ENCODE results near the gene SP140L. TPM values are rescaled to one million over a fixed set of nuclear protein-coding genes. Genes with fewer than 3 reads are reported as not detected.
"Not testable (repeated sequence)": the region's sequence is repeated elsewhere in the genome, so short reads cannot be mapped to it uniquely, and the experiment has no call there.

The SP140L gene
- total and polyA plus RNA-seq, 3 experiments from 2014 or later = 30.1 to 32.5 (median 31.4) TPM

GRCh38 chr2:230341936-230342528 lies 15.0 kb downstream of the SP140L start:
- H3K4me3 ChIP-seq (ENCODE audit: low read length); H3K27me3 Mint-ChIP-seq; H3K9me3 ChIP-seq (ENCODE audit: low read length); H3K27me3 ChIP-seq (ENCODE audit: insufficient read depth, low read length, poor library complexity, severe bottlenecking); H3K27ac ChIP-seq (ENCODE audit: low read depth, low read length); H3K36me3 ChIP-seq (ENCODE audit: insufficient read depth, low read length); H3K4me1 ChIP-seq (ENCODE audit: insufficient read depth, low read length); CTCF ChIA-PET: not testable (repeated sequence)
- Mint-ChIP-seq H3K27ac (peak overlapping the region in 3 of 8 donors; percentile 29 to 90 (median 30)), H3K36me3 (peaks cover 39 to 54% (median 49%) of the 10 kb centered on the region in 3 donors), H3K4me3 (peak overlapping the region in 4 of 7 donors; percentile 12 to 32 (median 22)), H3K9me3 (peaks cover 16 to 34% (median 33%) of the 10 kb centered on the region in 5 donors), H3K4me1 (peaks cover 42 to 52% (median 49%) of the 10 kb centered on the region in 3 donors)
- DNase-seq = peak in 1 of 5 donors; percentile 67
- POLR2A ChIA-PET = interaction anchor here (0.6 kb wide), 1 partner anchor 114 kb away, joined by 3 read pairs; no protein-coding TSS in a partner anchor

GRCh38 chr2:230343041-230343624 lies 16.1 kb downstream of the SP140L start:
- H3K27me3 ChIP-seq (ENCODE audit: insufficient read depth, low read length, poor library complexity, severe bottlenecking); DNase-seq; CTCF ChIA-PET; POLR2A ChIA-PET; H3K27ac ChIP-seq (ENCODE audit: low read depth, low read length); H3K9me3 ChIP-seq (ENCODE audit: low read length); H3K27me3 Mint-ChIP-seq; H3K36me3 ChIP-seq (ENCODE audit: insufficient read depth, low read length); H3K4me3 ChIP-seq (ENCODE audit: low read length): not testable (repeated sequence)
- H3K4me1 ChIP-seq (ENCODE audit: insufficient read depth, low read length) = peaks cover 18% of the 10 kb centered on the region
- Mint-ChIP-seq H3K4me3 (peak overlapping the region in 2 of 7 donors; percentile 7 to 10), H3K36me3 (peaks cover 40 to 55% (median 55%) of the 10 kb centered on the region in 3 donors), H3K27ac (peak overlapping the region in 2 of 8 donors; percentile 47 to 90), H3K4me1 (peaks cover 49 to 60% (median 58%) of the 10 kb centered on the region in 3 donors), H3K9me3 (peaks cover 16 to 35% (median 33%) of the 10 kb centered on the region in 5 donors)

DNA sequence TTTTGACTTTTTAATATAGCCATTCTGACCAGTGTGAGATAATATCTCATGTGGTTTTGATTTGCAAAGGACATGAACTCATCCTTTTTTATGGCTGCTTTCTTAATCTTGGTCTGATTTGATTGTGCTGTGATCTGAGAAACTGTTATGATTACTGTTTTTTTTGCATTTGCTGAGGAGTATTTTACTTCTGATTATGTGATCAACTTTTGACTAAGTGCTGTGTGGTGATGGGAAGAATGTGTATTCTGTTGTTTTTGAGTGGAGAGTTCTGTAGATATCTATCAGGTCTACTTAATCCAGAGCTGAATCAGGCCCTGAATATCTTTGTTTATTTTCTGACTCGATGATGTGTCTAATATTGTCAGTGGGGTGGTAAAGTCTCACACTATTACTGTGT lies 16.8 kb downstream of the SP140L start:
- H3K27ac Mint-ChIP-seq = peak overlapping the region; percentile 0 to 90 (median 61)
- peaks cover 55 to 66% (median 64%) of the 10 kb centered on the region in 3 donors for H3K4me1 Mint-ChIP-seq
- no peak overlapping the region for H3K4me3 ChIP-seq (ENCODE audit: low read length)
- H3K36me3 Mint-ChIP-seq = peaks cover 42 to 55% (median 55%) of the 10 kb centered on the region in 3 donors
- peaks cover 24% of the 10 kb centered on the region for H3K4me1 ChIP-seq (ENCODE audit: insufficient read depth, low read length)
- no peak for DNase-seq
- CTCF ChIA-PET = no interaction called here
- H3K36me3 ChIP-seq (ENCODE audit: insufficient read depth, low read length) = no peaks in the 10 kb centered on the region
- POLR2A ChIA-PET = no interaction called here
- no peak overlapping the region for H3K27ac ChIP-seq (ENCODE audit: low read depth, low read length)
- no peaks in the 10 kb centered on the region for H3K9me3 ChIP-seq (ENCODE audit: low read length)
- peak overlapping the region; percentile 1 to 58 (median 49) for H3K4me3 Mint-ChIP-seq
- no peaks in the 10 kb centered on the region for H3K27me3 Mint-ChIP-seq
- no peaks in the 10 kb centered on the region for H3K27me3 ChIP-seq (ENCODE audit: insufficient read depth, low read length, poor library complexity, severe bottlenecking)
- peaks cover 16 to 35% (median 33%) of the 10 kb centered on the region in 5 donors for H3K9me3 Mint-ChIP-seq

- Histone ChIP-seq H3K36me3 (ENCODE audit: insufficient read depth, low read length) (no peaks in the 10 kb centered on the region), H3K27ac (ENCODE audit: low read depth, low read length) (no peak overlapping the region), H3K4me3 (ENCODE audit: low read length) (no peak overlapping the region), H3K4me1 (ENCODE audit: insufficient read depth, low read length) (peaks cover 33% of the 10 kb centered on the region), H3K27me3 (ENCODE audit: insufficient read depth, low read length, poor library complexity, severe bottlenecking) (no peaks in the 10 kb centered on the region), H3K9me3 (ENCODE audit: low read length) (no peaks in the 10 kb centered on the region)
- DNase-seq = no peak
- H3K36me3 Mint-ChIP-seq = peaks cover 48 to 64% (median 58%) of the 10 kb centered on the region in 3 donors
- H3K4me3 Mint-ChIP-seq = peak overlapping the region in 2 of 7 donors; percentile 11 to 12
- CTCF ChIA-PET = no interaction called here
- POLR2A ChIA-PET = interaction anchor here (0.6 to 1.4 kb wide), 2 partner anchors 17 to 30 kb away, joined by 3 read pairs; no protein-coding TSS in a partner anchor
- H3K27me3 Mint-ChIP-seq = no peaks in the 10 kb centered on the region
- H3K4me1 Mint-ChIP-seq = peaks cover 75 to 88% (median 87%) of the 10 kb centered on the region in 3 donors
- peaks cover 16 to 35% (median 33%) of the 10 kb centered on the region in 5 donors for H3K9me3 Mint-ChIP-seq
- H3K27ac Mint-ChIP-seq = peak overlapping the region in 5 of 8 donors; percentile 3 to 61 (median 37)
Observed at GRCh38 chr2:230346465-230346864, 19.5 kb downstream of the SP140L start.

- DNase-seq = no peak
- Histone ChIP-seq H3K27me3 (ENCODE audit: insufficient read depth, low read length, poor library complexity, severe bottlenecking) (no peaks in the 10 kb centered on the region), H3K27ac (ENCODE audit: low read depth, low read length) (no peak overlapping the region), H3K4me3 (ENCODE audit: low read length) (no peak overlapping the region), H3K4me1 (ENCODE audit: insufficient read depth, low read length) (peaks cover 33% of the 10 kb centered on the region), H3K9me3 (ENCODE audit: low read length) (no peaks in the 10 kb centered on the region), H3K36me3 (ENCODE audit: insufficient read depth, low read length) (no peaks in the 10 kb centered on the region)
- Mint-ChIP-seq H3K4me3 (peak overlapping the region in 3 of 7 donors; percentile 2 to 38 (median 17)), H3K27ac (peak overlapping the region in 7 of 8 donors; percentile 3 to 84 (median 59)), H3K36me3 (peaks cover 48 to 64% (median 58%) of the 10 kb centered on the region in 3 donors), H3K27me3 (no peaks in the 10 kb centered on the region), H3K9me3 (peaks cover 16 to 35% (median 33%) of the 10 kb centered on the region in 5 donors), H3K4me1 (peaks cover 76 to 89% (median 87%) of the 10 kb centered on the region in 3 donors)
- POLR2A ChIA-PET = interaction anchor here (0.6 to 1.4 kb wide), 2 partner anchors 17 to 30 kb away, joined by 3 read pairs; no protein-coding TSS in a partner anchor
- CTCF ChIA-PET = no interaction called here
Observed at GRCh38 chr2:230346921-230347533, 20.0 kb downstream of the SP140L start.

DNA sequence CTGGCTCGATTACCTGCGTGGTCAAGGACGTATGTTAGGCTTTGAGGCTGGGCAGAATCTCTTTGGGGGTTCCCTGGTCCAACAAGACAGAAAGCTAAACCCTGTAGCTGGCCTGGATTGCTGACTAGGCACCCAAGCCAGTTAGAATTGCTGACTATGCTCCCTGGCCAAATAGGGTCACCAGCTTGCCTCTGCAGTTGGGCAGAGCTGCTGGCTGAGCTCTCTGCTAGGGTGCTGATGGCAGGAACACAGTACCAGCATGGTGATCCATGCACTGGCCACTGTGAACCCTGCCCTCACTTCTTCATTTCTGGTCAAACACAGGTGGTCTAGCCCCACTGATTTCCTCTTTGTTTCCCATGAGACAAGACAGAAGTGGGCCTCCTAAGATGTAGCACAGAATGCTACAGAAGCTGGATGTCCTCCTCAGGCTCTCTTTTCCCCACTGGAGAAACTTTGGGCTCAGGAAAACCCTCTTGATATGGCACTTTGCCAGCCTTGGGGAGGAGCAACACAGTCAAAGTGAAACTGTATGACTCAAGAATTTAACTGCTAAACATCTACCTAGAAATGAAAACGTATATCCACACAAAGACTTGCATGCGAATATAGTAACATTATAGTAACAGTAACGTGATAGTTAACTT lies 20.8 kb downstream of the SP140L start:
- Histone ChIP-seq H3K36me3 (ENCODE audit: insufficient read depth, low read length) (no peaks in the 10 kb centered on the region), H3K4me3 (ENCODE audit: low read length) (no peak overlapping the region), H3K9me3 (ENCODE audit: low read length) (no peaks in the 10 kb centered on the region), H3K27me3 (ENCODE audit: insufficient read depth, low read length, poor library complexity, severe bottlenecking) (no peaks in the 10 kb centered on the region), H3K4me1 (ENCODE audit: insufficient read depth, low read length) (peaks cover 30% of the 10 kb centered on the region), H3K27ac (ENCODE audit: low read depth, low read length) (no peak overlapping the region)
- H3K4me1 Mint-ChIP-seq = peaks cover 73 to 85% (median 84%) of the 10 kb centered on the region in 3 donors
- no peaks in the 10 kb centered on the region for H3K27me3 Mint-ChIP-seq
- peak overlapping the region in 6 of 7 donors; percentile 14 to 56 (median 54) for H3K4me3 Mint-ChIP-seq
- peaks cover 42 to 59% (median 51%) of the 10 kb centered on the region in 3 donors for H3K36me3 Mint-ChIP-seq
- H3K9me3 Mint-ChIP-seq = peaks cover 16 to 35% (median 30%) of the 10 kb centered on the region in 5 donors
- H3K27ac Mint-ChIP-seq = peak overlapping the region; percentile 13 to 88 (median 71)
- ChIA-PET POLR2A (interaction anchor here (1.4 kb wide), 1 partner anchor 18 kb away, joined by 3 read pairs; no protein-coding TSS in a partner anchor), CTCF (no interaction called here)
- no peak for DNase-seq

DNA sequence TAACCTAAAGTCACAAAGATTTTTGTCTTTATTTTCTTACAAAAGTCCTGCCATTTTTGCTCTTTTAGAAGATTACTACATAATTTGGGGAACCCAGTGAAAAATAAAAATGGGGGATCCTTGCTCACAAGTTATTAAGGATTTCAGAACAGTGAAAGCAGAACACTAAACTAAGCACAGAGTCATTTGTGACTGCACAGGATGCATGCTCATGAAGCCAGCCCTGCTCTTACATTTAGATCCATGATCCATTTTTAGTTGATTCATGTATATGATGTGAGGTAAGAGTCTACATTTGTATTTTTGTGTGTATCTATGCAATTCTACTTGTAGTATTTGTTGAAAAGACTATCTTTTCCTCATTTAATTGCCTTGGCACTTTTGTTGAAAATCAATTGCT lies 21.8 kb downstream of the SP140L start:
- Mint-ChIP-seq H3K9me3 (peaks cover 15 to 32% (median 27%) of the 10 kb centered on the region in 5 donors), H3K27ac (peak overlapping the region in 7 of 8 donors; percentile 9 to 80 (median 53)), H3K27me3 (no peaks in the 10 kb centered on the region), H3K4me1 (peaks cover 66 to 77% (median 76%) of the 10 kb centered on the region in 3 donors), H3K4me3 (peak overlapping the region in 3 of 7 donors; percentile 37 to 56 (median 56)), H3K36me3 (peaks cover 36 to 51% (median 43%) of the 10 kb centered on the region in 3 donors)
- Histone ChIP-seq H3K9me3 (ENCODE audit: low read length) (no peaks in the 10 kb centered on the region), H3K4me1 (ENCODE audit: insufficient read depth, low read length) (peaks cover 25% of the 10 kb centered on the region), H3K27ac (ENCODE audit: low read depth, low read length) (no peak overlapping the region), H3K36me3 (ENCODE audit: insufficient read depth, low read length) (no peaks in the 10 kb centered on the region), H3K27me3 (ENCODE audit: insufficient read depth, low read length, poor library complexity, severe bottlenecking) (no peaks in the 10 kb centered on the region), H3K4me3 (ENCODE audit: low read length) (no peak overlapping the region)
- ChIA-PET POLR2A (interaction anchor here (0.6 kb wide), 1 partner anchor 124 kb away, joined by 5 read pairs; no protein-coding TSS in a partner anchor), CTCF (no interaction called here)
- no peak for DNase-seq
